Measurements from ENCODE around the gene CMTM1. TPM values are rescaled to one million over a fixed set of nuclear protein-coding genes. Genes with fewer than 3 reads are reported as not detected.

The CMTM1 gene
- polyA plus RNA-seq, 12 donors, result 4.2 to 21.7 (median 5.1) TPM; not detected in 1

DNA sequence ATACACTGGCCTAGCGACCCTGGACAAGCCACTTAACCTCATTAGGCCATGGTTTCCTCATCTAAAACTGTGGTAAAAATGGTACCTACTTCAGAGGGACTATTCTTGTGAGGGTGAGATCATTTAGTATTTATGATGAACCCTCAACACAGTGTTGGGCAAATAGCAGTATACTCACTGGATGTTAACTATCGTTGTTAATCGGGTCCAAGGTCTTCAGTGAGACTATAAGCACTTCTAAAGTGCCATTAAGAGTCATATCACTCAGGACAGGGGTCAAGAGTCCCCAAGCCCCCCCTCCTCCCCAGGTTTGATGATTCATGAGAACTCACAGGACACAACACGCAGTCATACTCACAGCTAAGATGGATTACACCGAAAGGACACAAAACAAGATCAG lies 27.3 kb upstream of the CMTM1 start:
- no peak for DNase-seq

GRCh38 chr16:66539623-66540469 lies 26.4 kb upstream of the CMTM1 start:
- DNase-seq, result no peak

GRCh38 chr16:66541388-66542355 lies 24.6 kb upstream of the CMTM1 start:
- DNase-seq, result no peak

- no peak for DNase-seq
Measured at GRCh38 chr16:66542396-66542795, 23.8 kb upstream of the CMTM1 start.

GRCh38 chr16:66543541-66543940 lies 22.7 kb upstream of the CMTM1 start:
- DNase-seq, result no peak

DNA sequence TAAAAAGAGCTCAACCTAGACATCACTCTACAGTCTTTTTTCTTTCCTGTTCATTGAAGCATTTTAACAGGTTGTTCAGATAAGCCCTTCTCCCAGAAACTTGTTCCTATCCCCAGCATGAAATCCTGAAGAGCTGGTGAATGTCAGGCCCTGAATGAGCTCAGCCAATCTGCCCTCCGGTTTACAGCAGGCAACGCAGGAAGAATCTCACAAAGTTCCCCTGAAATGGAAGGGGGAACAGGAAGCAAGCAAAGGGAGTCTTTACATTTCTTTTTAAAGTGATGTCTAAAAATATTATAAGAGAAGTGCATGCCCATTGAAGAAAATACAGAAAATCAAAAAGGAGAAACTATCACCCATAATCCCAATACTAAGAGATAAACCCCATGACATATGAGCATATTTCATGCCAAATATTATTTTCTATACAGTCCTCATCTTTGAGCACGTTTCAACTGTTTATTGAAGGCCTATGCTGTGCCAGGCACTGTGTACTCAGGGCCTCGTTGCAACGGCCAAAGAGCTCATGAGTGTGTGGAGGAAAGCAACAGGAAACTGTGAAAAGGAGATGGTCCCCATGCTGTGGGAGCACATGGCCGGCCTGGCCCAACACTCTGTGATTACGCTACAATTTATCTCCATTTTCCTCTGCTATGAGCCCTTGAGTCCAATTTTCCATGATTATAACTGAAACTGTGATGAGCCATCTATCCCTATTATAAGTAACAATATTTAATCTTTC lies 22.1 kb upstream of the CMTM1 start:
- no peak for DNase-seq

- no peak for DNase-seq
Measured at GRCh38 chr16:66547101-66547989, 18.9 kb upstream of the CMTM1 start.

DNA sequence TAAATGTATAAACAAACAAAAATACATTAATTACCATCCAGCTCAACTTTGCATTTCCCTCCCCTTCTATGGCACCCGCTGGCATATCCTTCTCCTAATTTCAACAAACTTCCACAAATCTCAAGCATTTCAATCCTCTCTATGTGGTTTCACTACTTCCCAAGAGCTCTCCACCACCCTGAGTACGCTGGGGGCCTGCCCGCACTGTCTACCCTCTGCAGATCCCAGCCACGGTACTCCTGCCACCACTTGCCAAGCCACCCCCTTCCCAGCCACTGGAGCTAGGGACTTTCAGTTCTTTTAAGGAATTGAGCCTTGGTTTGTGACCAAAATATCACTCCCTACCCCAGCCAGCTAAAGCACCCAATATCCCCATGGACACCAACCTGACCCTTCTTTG lies 18.2 kb upstream of the CMTM1 start:
- DNase-seq, result no peak

- no peak for DNase-seq
Measured at GRCh38 chr16:66548868-66549267, 17.4 kb upstream of the CMTM1 start.

GRCh38 chr16:66549284-66550131 lies 16.7 kb upstream of the CMTM1 start, which contains the start of gene TK2:
Gene TK2 (minus strand): TSS chr16:66550122. CDS start chr16:66550061, 61 bp downstream.
- DNase-seq, result peak; percentile 82

DNA sequence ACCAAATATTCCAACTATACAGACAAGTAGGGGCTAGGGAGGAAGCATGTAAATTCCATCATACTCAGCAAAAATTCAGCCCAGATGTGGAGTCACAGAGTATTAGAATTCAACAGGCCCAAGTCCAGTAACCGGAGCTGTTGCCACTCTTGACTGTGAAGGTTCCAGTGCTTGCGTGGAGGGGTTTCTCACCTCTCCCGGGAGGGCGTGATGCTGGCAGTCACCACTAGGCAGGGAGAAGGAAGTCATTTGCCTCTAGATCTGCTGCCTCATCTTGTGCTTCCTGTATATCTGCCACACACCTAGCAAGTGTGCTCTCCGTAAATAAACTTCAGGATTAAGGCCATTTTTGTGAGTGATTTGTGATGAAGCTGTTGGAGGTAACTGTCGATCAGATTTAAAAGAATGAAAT lies 14.9 kb upstream of the CMTM1 start:
- peak; percentile 49 for DNase-seq

DNA sequence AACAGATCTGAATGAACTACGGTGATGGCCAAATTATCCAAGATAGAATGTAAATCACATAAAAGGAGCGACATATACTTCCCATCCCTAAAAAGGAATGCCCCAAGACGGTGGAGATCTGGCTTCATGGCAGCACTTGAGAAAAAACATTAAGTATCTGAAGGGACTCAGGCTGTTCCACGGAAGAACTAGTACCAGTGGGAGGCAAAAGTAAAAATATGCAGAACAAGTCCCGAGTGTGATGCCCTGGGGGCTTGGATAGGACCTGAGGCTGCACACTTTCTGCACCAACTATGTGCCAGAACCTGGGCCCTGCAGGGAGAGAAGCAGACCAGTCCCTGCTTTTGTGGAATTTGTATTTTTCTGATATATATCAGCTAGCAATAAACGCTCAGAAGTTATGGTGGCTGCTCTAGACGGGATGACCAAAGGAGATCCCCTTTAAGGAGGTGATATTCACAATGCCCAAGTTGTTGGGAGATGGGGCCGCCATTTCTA lies 14.4 kb upstream of the CMTM1 start:
- peak; percentile 7 for DNase-seq

DNA sequence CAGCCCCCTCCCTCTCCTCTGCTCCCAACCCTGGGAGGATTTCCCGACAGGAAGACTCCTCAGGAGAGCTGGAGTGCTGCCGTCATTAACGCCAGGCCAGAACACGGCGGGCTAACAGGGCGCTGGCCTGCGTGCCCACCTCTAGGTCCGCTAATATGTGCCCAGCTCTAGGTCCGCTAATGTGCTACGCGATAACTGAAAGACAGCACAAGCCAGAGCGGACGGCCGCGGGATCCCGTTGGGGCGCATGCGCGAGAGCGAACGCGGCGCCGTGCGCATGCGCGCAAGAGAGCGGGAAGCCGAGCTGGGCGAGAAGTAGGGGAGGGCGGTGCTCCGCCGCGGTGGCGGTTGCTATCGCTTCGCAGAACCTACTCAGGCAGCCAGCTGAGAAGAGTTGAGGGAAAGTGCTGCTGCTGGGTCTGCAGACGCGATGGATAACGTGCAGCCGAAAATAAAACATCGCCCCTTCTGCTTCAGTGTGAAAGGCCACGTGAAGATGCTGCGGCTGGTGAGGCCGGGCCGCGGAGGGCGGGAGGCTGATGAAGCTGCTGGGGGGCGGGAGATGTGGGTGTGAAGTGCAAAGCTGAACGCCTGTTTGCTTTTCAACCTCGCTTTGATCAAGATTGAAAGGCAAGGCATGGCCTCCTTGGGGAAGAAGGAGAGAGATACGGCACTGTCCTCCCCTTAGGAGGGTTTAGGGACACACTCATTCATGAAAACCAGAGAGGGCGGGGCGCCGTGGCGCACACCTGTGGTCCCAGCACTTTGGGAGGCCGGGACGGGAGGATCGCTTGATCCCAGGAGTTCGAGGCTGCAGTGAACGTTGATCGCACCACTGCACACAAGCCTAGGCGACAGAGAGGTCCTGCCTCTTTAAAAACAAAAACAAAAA lies 13.7 kb upstream of the CMTM1 start, which contains the start of gene CKLF:
CKLF (plus strand) TSS at position 291 of the 892 bp plus-strand sequence; CDS start at position 431, 140 bp downstream.
- DNase-seq, result peak; percentile 95

DNA sequence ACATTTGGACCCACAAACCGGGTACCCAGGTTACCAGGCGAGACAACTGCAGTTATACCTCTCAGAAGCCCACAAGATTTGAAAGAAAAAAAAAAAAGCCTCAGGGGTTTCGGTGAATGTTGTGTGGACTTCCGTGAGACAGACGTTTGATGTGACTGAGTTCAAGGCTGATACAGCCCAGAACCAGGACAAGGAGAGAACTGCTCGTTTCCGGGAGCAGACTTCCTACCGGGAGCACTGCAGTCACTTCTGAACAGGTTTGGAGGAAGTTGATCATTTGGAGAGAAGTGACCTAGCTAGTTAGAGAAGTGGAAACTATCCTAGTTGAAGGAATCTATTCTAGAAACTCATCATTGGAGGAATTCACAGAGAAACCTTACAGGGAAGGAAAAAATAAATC lies 13.0 kb upstream of the CMTM1 start:
- no peak for DNase-seq

GRCh38 chr16:66554021-66554420 lies 12.2 kb upstream of the CMTM1 start:
- no peak for DNase-seq

- no peak for DNase-seq
Measured at GRCh38 chr16:66554495-66554894, 11.7 kb upstream of the CMTM1 start.

- no peak for DNase-seq
Measured at GRCh38 chr16:66560107-66560506, 6.1 kb upstream of the CMTM1 start.

GRCh38 chr16:66561381-66562080 lies 4.7 kb upstream of the CMTM1 start:
- DNase-seq, result no peak

Measured in muscle of arm (tissue), 12 donors.